Left renal cortex interstitium (tissue), 4 donors: ENCODE results near the gene CRAMP1. TPM values are rescaled to one million over a fixed set of nuclear protein-coding genes. Genes with fewer than 3 reads are reported as not detected.
"Not testable (repeated sequence)": the region's sequence is repeated elsewhere in the genome, so short reads cannot be mapped to it uniquely, and the experiment has no call there.

Source experiments
- DNase-seq, 4 donors: peaks; one replicate each; pipeline ENCODE4 v3.0.0-alpha.2; 2013; ENCODE audit warnings: low read depth in 4 of 4, low spot score in 2 of 4, missing footprints in 1 of 4
- polyA plus RNA-seq, 4 donors: library from polyadenylated mRNA; unstranded; fragments of 120-200 nt; gene quantifications; one replicate each; pipeline ENCODE4 v1.2.1, GENCODE V29; 2013; ENCODE audit not compliant: insufficient read length in 4 of 4

CRAMP1 gene
- polyA plus RNA-seq, 4 donors: 15.6 to 31.4 (median 23.4) TPM

GRCh38 chr16:1677942-1678499 lies 65.9 kb downstream of the CRAMP1 start, which contains the start of gene JPT2:
JPT2 (plus strand) TSS chr16:1678279; CDS start chr16:1678313, 34 bp downstream.
- peak; percentile 71 to 93 (median 90) for DNase-seq

DNA sequence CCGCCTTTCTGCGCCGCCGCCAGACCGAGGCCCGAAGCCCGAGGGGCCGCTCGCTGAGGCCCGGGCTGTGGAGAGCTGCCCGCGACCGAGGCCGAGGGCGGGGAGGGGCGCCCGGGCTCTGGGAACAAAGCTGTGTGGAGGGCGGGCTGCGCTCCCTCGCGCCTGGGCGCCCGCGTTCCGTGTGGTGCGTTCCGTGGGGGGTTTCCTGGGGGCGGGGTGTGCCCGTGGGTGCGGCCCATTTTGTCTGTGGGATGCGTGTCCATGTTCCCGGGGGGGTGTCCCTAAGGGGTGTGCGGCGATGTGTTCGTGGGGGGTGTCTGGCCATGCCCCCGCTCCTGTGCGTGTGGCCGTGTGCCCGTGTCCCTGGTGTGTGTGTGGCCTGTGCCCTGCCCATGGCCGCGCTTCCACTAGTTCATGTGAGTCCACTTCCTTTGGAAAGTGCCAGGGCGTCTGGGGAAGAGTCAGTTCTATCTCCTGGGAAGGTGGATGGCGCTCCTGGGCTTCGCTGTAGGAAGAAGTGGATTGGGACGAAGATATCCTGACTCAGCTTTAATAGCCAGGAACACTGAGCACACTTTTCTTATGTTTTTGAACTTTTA lies 66.4 kb downstream of the CRAMP1 start:
- DNase-seq: peak in 1 of 4 donors; percentile 4

- DNase-seq: no peak
Measured at GRCh38 chr16:1680361-1680760, 68.2 kb downstream of the CRAMP1 start.

GRCh38 chr16:1681032-1681431 lies 68.9 kb downstream of the CRAMP1 start:
- no peak for DNase-seq

GRCh38 chr16:1687427-1688316 lies 75.5 kb downstream of the CRAMP1 start:
- no peak for DNase-seq

GRCh38 chr16:1688807-1689560 lies 76.8 kb downstream of the CRAMP1 start:
- DNase-seq: no peak

DNA sequence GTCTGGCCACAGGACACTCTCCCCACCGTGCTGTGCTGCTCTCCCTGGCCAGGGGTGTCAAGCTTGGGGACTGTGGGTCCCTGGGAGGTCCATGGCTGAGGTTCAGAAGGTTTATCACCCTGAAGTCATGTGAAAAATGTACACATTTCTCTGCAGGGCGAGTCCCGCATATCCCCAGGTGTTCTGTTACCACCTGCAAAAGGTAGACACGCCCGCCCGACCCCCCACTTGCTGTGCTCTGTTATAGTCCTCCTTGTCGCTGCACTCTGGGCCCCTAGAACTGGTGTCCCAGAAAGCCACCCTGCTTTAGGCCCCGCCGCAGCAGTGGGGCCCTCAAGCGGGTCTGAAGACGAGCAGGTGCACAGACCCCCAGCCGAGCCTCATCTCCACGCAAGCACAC lies 77.7 kb downstream of the CRAMP1 start:
- DNase-seq: no peak

DNA sequence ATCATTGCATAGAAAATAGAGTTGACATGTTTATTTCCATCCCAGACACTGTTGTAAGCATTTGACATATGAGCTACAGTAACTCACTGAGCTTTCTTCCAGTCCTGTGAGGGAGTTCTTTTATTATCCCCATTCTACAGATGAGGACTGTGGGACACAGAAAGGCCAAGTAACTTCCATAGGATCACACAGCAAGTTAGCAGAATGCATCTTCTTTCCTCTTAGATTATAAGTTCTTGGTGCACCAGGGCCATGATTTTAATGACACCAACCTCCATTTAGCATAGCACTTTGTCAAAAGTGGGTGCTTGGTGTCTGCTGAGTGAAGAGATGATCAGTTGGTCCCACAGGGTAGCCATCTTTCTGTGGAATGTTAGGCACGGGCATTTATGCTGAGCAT lies 78.7 kb downstream of the CRAMP1 start:
- no peak for DNase-seq

- DNase-seq: no peak
Measured at GRCh38 chr16:1691276-1691675, 79.1 kb downstream of the CRAMP1 start.

GRCh38 chr16:1691956-1692355 lies 79.8 kb downstream of the CRAMP1 start:
- DNase-seq: no peak

DNA sequence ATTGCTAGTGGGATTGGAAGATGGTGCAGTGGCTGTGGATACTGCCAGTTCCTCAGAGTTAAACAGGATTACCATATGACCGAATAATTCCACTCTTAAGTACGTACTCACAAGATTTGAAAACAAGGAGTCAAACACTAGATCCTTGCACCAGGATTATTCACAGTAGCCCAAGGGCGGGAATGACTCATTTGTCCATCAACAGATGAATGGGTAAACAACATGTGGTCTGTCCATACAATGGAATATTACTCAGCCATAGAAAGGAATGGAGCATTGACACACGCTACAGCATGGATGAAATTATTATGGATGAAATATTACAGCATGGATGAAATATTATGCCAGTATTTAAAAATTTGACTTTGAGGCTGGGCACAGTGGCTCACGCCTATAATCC lies 84.7 kb downstream of the CRAMP1 start:
- DNase-seq: no peak

DNA sequence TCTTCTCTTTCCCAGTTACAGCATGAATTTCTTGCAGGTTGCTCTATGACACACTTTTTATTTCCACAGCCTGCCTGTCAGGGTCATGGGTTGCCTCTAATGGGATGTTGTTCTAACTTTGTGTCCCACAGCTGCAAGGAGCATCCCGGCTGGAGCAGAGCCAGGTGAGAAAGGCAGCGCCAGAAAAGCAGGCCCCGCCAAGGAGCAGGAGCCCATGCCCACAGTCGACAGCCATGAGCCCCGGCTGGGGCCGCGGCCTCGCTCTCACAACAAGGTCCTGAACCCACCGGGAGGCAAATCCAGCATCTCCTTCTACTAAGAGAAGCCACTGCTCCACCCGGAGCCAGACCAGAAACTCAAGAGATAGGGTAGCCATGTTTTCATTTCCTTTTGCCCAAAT lies 86.5 kb downstream of the CRAMP1 start:
- DNase-seq: no peak

DNA sequence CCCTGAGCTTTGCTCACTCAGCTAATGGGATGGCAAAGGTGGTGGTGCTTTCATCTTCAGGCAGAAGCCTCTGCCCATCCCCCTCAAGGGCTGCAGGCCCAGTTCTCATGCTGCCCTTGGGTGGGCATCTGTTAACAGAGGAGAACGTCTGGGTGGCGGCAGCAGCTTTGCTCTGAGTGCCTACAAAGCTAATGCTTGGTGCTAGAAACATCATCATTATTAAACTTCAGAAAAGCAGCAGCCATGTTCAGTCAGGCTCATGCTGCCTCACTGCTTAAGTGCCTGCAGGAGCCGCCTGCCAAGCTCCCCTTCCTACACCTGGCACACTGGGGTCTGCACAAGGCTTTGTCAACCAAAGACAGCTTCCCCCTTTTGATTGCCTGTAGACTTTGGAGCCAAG lies 88.1 kb downstream of the CRAMP1 start:
- DNase-seq: no peak

- DNase-seq: no peak
Measured at GRCh38 chr16:1701216-1701878, 89.2 kb downstream of the CRAMP1 start.

DNA sequence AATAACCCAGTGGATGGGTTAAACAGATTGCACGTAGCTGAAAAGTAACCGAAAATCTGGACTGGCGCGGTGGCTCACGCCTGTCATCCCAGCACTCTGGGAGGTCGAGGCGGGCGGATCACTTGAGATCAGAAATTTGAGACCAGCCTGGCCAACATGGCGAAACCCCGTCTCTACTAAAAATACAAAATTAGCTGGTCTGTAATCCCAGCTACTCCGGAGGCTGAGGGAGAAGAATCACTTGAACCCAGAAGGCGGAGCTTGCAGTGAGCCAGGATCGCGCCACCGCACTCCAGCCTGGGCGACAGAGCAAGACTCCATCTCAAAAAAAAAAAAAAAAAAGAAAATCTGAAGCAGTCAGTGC lies 93.1 kb downstream of the CRAMP1 start:
- DNase-seq: not testable (repeated sequence)

DNA sequence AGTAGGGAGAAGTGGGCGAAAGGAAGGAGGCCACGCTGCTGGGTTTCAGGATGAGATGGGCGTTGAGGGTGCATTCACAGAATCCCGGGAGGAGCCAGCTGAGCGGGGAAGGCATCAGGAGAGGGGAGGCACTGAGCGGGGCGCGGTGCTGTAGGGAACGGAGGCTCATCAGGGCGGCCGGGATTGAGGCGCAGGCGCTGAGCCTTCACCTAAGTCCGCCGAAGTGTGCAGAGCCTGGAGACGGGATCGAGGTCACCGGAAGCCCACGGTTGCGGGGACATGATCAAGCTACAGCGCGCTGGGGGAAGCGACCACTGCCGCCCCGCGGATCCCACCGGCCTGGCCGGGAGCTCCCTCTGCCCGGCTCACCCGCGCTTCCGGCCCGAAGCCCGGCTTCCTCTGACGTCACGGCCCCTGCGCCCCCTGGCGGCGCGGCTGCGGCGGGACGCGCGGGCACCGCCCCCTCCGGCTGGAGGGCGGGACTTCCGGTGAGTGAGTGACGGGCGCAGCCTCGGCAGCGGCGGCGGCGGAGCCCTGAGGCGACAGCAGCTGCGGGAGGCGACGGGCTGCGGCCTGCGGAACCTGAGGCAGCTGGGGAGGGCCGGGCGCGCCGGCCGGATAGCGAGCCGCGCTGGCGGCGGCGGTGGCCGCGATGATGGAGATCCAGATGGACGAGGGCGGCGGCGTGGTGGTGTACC lies 93.7 kb downstream of the CRAMP1 start, which contains the start of gene MAPK8IP3:
Gene MAPK8IP3 (plus strand): TSS at position 508 of the 698 bp plus-strand sequence. CDS start 145 bp downstream, at position 653.
- DNase-seq: peak; percentile 80 to 84 (median 82)

DNA sequence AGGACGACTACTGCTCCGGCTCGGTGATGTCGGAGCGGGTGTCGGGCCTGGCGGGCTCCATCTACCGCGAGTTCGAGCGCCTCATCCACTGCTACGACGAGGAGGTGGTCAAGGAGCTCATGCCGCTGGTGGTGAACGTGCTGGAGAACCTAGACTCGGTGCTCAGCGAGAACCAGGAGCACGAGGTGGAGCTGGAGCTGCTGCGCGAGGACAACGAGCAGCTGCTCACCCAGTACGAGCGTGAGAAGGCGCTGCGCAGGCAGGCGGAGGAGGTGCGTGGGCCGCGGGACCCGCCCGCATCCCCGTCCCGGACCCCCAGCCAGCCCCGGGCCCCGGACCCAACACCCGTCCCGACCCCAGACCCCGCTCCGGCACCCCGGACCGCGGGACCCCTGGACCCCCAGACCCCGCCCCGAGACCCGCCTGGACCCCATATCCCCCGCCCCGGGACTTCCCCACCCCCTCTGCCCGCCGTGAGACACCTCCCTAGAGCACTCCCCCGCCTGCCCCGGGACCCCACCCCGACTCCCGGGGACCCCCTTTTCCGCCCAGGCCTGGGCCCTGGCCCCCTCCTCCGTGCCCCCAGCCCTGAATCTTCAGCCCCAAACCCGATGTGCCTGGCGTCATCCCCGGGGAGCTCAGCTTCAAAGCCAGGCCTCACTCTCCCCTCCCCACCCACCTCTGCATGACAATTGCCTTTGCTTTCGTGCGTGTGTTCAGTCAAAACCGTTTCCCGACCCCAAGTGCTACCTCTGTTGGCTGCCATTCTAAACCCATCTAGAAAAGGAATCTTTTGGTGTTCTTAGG lies 94.4 kb downstream of the CRAMP1 start:
- peak in 1 of 4 donors; percentile 44 for DNase-seq

DNA sequence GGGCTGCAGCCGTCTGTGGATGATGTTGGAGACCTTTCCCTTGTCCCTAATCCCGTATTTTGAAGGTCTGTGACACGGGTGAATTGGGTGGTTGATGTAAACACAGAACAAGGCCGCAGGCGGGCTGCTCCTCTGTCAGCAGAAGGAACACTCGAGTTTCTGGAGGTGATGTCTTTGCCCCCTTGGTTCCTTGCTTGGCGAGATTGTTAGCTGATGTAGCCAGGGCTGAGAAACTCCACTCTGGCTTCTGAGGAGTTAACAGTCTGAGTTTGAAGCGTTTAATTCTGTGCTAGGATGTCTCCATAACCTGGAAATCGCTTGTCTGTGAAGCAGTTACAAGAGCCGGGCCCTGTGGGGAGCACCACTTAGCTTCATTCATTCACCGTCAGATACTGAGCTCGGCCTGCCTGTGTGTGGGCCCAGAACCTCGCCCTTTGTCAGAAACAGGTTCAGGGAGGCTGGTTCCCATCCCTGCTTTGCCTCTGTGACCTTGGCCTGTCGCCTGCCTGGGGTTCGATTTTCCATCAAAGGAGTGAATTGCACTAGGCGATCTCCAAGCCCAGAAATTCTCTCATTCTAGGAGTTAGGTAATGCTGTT lies 95.1 kb downstream of the CRAMP1 start:
- no peak for DNase-seq
